ENCODE results near the gene NR4A1. TPM values are rescaled to one million over a fixed set of nuclear protein-coding genes. Genes with fewer than 3 reads are reported as not detected.

Gene NR4A1
- total RNA-seq, 2 experiments from 2014 or later = 25.3 to 29.0 TPM

- intact Hi-C loops (cut with micrococcal nuclease; ENCODE audit: unreplicated experiment) = no loop called here
- DNase-seq (ENCODE audit: low spot score) = no peak
- H3K36me3 ChIP-seq (ENCODE audit: insufficient read depth, low read length) = no peaks in the 10 kb centered on the region
- H3K4me1 ChIP-seq (ENCODE audit: insufficient read depth, low read length, poor library complexity, severe bottlenecking) = peaks cover 61% of the 10 kb centered on the region
- ChIA-PET CTCF (ENCODE audit: unreplicated experiment) (no interaction called here), POLR2A (no interaction called here)
- H3K27ac ChIP-seq (ENCODE audit: low read depth, low read length, poor library complexity, severe bottlenecking) = no peak overlapping the region
- no peak overlapping the region for H3K4me2 ChIP-seq (ENCODE audit: low read length)
- TF ChIP-seq EZH2phosphoT487 (IDR thresholded peaks at IDR 0.05; ENCODE audit: borderline replicate concordance, low read depth, low read length) (no peak), CTCF (conservative IDR thresholded peaks at IDR 0.05; ENCODE audit: low read length) (no peak)
- no peaks in the 10 kb centered on the region for H4K20me1 ChIP-seq (ENCODE audit: insufficient read depth, low read length)
- H2AFZ ChIP-seq (ENCODE audit: low read length) = no peak overlapping the region
- H3K4me3 ChIP-seq (ENCODE audit: low read depth, low read length, poor library complexity, severe bottlenecking) = no peak overlapping the region
- no peaks in the 10 kb centered on the region for H3K9me3 ChIP-seq (ENCODE audit: low read length)
- H3K9me2 ChIP-seq (ENCODE audit: insufficient read depth, low read length) = no peaks in the 10 kb centered on the region
- BruUV-seq (replicated peaks) = no TSS peak
- peaks cover 22% of the 10 kb centered on the region; the same call in 1 of the 2 replicates for H3K79me2 ChIP-seq (ENCODE audit: insufficient read depth, low read depth, low read length)
Measured at GRCh38 chr12:52035190-52035589, 16.1 kb upstream of the NR4A1 start.

GRCh38 chr12:52035926-52036325, 15.3 kb upstream of the NR4A1 start:
- H3K9me3 ChIP-seq (ENCODE audit: low read length) = no peaks in the 10 kb centered on the region
- H3K79me2 ChIP-seq (ENCODE audit: insufficient read depth, low read depth, low read length) = peaks cover 22% of the 10 kb centered on the region; the same call in 1 of the 2 replicates
- H3K27ac ChIP-seq (ENCODE audit: low read depth, low read length, poor library complexity, severe bottlenecking) = peak overlapping the region; percentile 53
- no peak overlapping the region for H2AFZ ChIP-seq (ENCODE audit: low read length)
- CTCF ChIA-PET (ENCODE audit: unreplicated experiment) = interaction anchor here (0.8 kb wide), 1 partner anchor 10 kb away, joined by 4 read pairs; no protein-coding TSS in a partner anchor
- POLR2A ChIA-PET = no interaction called here
- no peak for DNase-seq (ENCODE audit: low spot score)
- intact Hi-C loops (cut with micrococcal nuclease; ENCODE audit: unreplicated experiment) = loop anchor here (2.0 kb wide), 1 partner anchor 15 kb away; the partner anchor contains the start of gene NR4A1
- H3K4me2 ChIP-seq (ENCODE audit: low read length) = peak overlapping the region; percentile 69
- no peak overlapping the region for H3K4me3 ChIP-seq (ENCODE audit: low read depth, low read length, poor library complexity, severe bottlenecking)
- no peaks in the 10 kb centered on the region for H3K9me2 ChIP-seq (ENCODE audit: insufficient read depth, low read length)
- no peaks in the 10 kb centered on the region for H4K20me1 ChIP-seq (ENCODE audit: insufficient read depth, low read length)
- peaks cover 68% of the 10 kb centered on the region for H3K4me1 ChIP-seq (ENCODE audit: insufficient read depth, low read length, poor library complexity, severe bottlenecking)
- BruUV-seq (replicated peaks) = no TSS peak
- no peaks in the 10 kb centered on the region for H3K36me3 ChIP-seq (ENCODE audit: insufficient read depth, low read length)
- TF ChIP-seq EZH2phosphoT487 (IDR thresholded peaks at IDR 0.05; ENCODE audit: borderline replicate concordance, low read depth, low read length) (no peak), CTCF (conservative IDR thresholded peaks at IDR 0.05; ENCODE audit: low read length) (no peak)

GRCh38 chr12:52036587-52037171, 14.6 kb upstream of the NR4A1 start:
- peak overlapping the region; percentile 76 for H2AFZ ChIP-seq (ENCODE audit: low read length)
- H3K9me2 ChIP-seq (ENCODE audit: insufficient read depth, low read length) = no peaks in the 10 kb centered on the region
- H3K79me2 ChIP-seq (ENCODE audit: insufficient read depth, low read depth, low read length) = peaks cover 22% of the 10 kb centered on the region; the same call in 1 of the 2 replicates
- H3K27ac ChIP-seq (ENCODE audit: low read depth, low read length, poor library complexity, severe bottlenecking) = peak overlapping the region; percentile 53
- H4K20me1 ChIP-seq (ENCODE audit: insufficient read depth, low read length) = no peaks in the 10 kb centered on the region
- no peaks in the 10 kb centered on the region for H3K9me3 ChIP-seq (ENCODE audit: low read length)
- no peaks in the 10 kb centered on the region for H3K36me3 ChIP-seq (ENCODE audit: insufficient read depth, low read length)
- H3K4me3 ChIP-seq (ENCODE audit: low read depth, low read length, poor library complexity, severe bottlenecking) = peak overlapping the region; percentile 65
- ChIA-PET CTCF (ENCODE audit: unreplicated experiment) (interaction anchor here (0.8 kb wide), 1 partner anchor 11 kb away, joined by 4 read pairs; no protein-coding TSS in a partner anchor), POLR2A (interaction anchor here (0.5 to 1.0 kb wide), 5 partner anchors 11 to 87 kb away, joined by 3 to 4 read pairs (median 3); partner anchors contain the start of gene NR4A1)
- intact Hi-C loops (cut with micrococcal nuclease; ENCODE audit: unreplicated experiment) = loop anchor here (2.0 kb wide), 1 partner anchor 14 kb away; the partner anchor contains the start of gene NR4A1
- BruUV-seq (replicated peaks) = no TSS peak
- peak; percentile 84 for DNase-seq (ENCODE audit: low spot score)
- peak overlapping the region; percentile 69 for H3K4me2 ChIP-seq (ENCODE audit: low read length)
- TF ChIP-seq EZH2phosphoT487 (IDR thresholded peaks at IDR 0.05; ENCODE audit: borderline replicate concordance, low read depth, low read length) = no peak
- no peak for TF ChIP-seq CTCF (conservative IDR thresholded peaks at IDR 0.05; ENCODE audit: low read length)
- peaks cover 76% of the 10 kb centered on the region for H3K4me1 ChIP-seq (ENCODE audit: insufficient read depth, low read length, poor library complexity, severe bottlenecking)

Measured in OCI-LY7 (cell line).